ENCODE measurements around the gene SMG1. TPM values are rescaled to one million over a fixed set of nuclear protein-coding genes. Genes with fewer than 3 reads are reported as not detected.
A peak's percentile ranks its signal among the peaks of the same experiment; 100 is the strongest.

SMG1 gene
- total and polyA plus RNA-seq, 10 of the 15 experiments (the other 5 are each of a cell fraction or from before 2014, with no cell fraction given) = 3.9 to 66.7 (median 37.0) TPM

DNA sequence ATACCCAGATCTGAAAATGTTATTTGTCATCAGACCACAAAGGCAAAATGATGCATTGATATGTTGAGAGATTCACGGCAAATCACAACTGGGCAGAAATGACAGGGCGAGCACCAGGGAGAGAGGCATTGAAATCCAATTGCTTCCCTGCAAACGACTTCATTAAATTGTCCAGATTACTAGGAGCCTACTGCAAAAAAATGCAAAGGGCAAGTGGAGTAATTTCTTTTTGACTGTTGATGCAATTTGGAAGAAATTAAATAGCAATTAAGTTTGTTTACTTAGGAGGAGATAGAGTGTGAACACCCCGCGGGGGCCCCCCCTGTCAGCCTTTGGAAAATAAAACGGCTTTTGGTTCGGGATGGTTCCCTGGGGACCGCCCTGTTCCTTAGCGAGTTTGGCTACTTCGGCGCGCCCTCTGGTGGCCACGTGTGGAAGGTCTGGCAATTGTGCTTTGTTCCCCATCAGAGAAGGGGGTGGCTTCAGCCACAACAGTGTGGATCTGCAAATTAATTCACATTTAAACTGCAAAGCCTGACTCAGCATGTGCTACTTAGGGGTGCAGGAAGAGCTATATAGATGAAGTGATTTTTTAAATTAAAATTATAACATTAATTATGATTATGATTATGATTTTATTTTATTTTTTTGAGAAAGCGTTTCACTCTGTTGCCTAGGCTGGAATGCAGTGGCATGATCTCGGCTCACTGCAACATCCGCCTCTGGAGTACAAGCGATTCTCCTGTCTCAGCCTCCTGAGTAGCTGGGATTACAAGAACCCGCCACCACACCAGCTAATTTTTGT lies 43.0 kb upstream of the SMG1 start (continued):
- TF ChIP-seq, protein P1, sequence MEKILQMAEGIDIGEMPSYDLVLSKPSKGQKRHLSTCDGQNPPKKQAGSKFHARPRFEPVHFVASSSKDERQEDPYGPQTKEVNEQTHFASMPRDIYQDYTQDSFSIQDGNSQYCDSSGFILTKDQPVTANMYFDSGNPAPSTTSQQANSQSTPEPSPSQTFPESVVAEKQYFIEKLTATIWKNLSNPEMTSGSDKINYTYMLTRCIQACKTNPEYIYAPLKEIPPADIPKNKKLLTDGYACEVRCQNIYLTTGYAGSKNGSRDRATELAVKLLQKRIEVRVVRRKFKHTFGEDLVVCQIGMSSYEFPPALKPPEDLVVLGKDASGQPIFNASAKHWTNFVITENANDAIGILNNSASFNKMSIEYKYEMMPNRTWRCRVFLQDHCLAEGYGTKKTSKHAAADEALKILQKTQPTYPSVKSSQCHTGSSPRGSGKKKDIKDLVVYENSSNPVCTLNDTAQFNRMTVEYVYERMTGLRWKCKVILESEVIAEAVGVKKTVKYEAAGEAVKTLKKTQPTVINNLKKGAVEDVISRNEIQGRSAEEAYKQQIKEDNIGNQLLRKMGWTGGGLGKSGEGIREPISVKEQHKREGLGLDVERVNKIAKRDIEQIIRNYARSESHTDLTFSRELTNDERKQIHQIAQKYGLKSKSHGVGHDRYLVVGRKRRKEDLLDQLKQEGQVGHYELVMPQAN (conservative IDR thresholded peaks at IDR 0.05) = no peak
- TF ChIP-seq, protein P2, sequence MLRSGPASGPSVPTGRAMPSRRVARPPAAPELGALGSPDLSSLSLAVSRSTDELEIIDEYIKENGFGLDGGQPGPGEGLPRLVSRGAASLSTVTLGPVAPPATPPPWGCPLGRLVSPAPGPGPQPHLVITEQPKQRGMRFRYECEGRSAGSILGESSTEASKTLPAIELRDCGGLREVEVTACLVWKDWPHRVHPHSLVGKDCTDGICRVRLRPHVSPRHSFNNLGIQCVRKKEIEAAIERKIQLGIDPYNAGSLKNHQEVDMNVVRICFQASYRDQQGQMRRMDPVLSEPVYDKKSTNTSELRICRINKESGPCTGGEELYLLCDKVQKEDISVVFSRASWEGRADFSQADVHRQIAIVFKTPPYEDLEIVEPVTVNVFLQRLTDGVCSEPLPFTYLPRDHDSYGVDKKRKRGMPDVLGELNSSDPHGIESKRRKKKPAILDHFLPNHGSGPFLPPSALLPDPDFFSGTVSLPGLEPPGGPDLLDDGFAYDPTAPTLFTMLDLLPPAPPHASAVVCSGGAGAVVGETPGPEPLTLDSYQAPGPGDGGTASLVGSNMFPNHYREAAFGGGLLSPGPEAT (IDR thresholded peaks at IDR 0.05; ENCODE audit: low read depth) = 0 out of 2 replicates have a peak, but pooled peaks have one; percentile 20
- TF ChIP-seq EED (IDR thresholded peaks at IDR 0.05; ENCODE audit: low read depth) (0 out of 2 replicates have a peak, but pooled peaks have one; percentile 40), GATAD2B (conservative IDR thresholded peaks at IDR 0.05; ENCODE audit: low read depth) (0 out of 2 replicates have a peak, but pooled peaks have one; percentile 30)

DNA sequence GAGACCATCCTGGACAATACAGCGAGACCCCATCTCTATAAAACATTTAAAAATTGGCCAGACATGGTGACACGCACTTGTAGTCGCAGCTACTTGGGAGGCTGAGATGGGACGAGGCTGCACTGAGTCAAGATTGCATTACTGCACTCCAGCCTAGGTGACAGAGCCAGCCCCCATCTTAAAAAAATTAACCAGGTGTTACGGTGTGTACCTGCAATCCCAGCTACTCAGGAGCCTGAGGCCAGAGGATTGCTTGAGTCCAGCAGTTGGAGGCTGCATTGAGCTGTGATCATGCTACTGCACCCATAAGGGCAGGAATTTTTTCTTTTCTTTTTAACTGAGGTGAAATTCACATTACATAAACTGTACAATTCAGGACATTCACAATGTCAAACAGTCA lies 40.6 kb upstream of the SMG1 start:
- no peaks in the 10 kb centered on the region for H3K9me3 ChIP-seq (replicated peaks; ENCODE audit: control insufficient read depth, insufficient read depth, low read length)
- H3K9ac ChIP-seq (ENCODE audit: control insufficient read depth, insufficient read depth, low read length) = no peak overlapping the region
- ChIA-PET CTCF (interaction anchor here (1.2 to 3.4 kb wide), 6 partner anchors 8 to 165 kb away, joined by 3 to 15 read pairs (median 6); partner anchors contain the start of gene ARL6IP1), RAD21 (ENCODE audit: unreplicated experiment) (interaction anchor here (1.7 kb wide), 1 partner anchor 165 kb away, joined by 8 read pairs; the partner anchor contains the start of gene ARL6IP1), SMC1A (ENCODE audit: uncharacterized antibody, unreplicated experiment) (interaction anchor here (1.4 to 1.6 kb wide), 2 partner anchors 12 to 163 kb away, joined by 3 read pairs; no protein-coding TSS in a partner anchor), POLR2A (interaction anchor here (0.6 kb wide), 1 partner anchor 36 kb away, joined by 4 read pairs; no protein-coding TSS in a partner anchor)
- no peaks in the 10 kb centered on the region for H3K36me3 ChIP-seq (ENCODE audit: control insufficient read depth in 2 of 2, insufficient read depth in 2 of 2, low read length in 1 of 2)
- H3K4me1 ChIP-seq (ENCODE audit: control insufficient read depth, insufficient read depth, low read length) = no peaks in the 10 kb centered on the region
- H2AFZ ChIP-seq (ENCODE audit: control insufficient read depth, low read depth, low read length) = no peak overlapping the region
- intact Hi-C loops (cut with micrococcal nuclease; ENCODE audit: unreplicated experiment) (loop anchor here (5.0 kb wide), 1 partner anchor 69 kb away; no protein-coding TSS in a partner anchor), in situ Hi-C loops (cut with MboI) (loop anchor here (10.0 kb wide), 1 partner anchor 82 kb away; no protein-coding TSS in a partner anchor)
- H3K4me2 ChIP-seq (ENCODE audit: control insufficient read depth, insufficient read depth) = no peak overlapping the region
- no peak for ATAC-seq
- FAIRE-seq = no peak
- no peak for DNase-seq (ENCODE audit: low read depth, low spot score)
- H3K27ac ChIP-seq (ENCODE audit: control insufficient read depth, insufficient read depth) = no peak overlapping the region
- H4K20me1 ChIP-seq (ENCODE audit: control insufficient read depth, insufficient read depth) = no peaks in the 10 kb centered on the region
- 57% methylated on average over 5 of the region's 5 CpGs for WGBS (ENCODE audit: insufficient coverage, insufficient replicate concordance, low lambda C conversion rate, missing lambda C conversion rate)
- H3K79me2 ChIP-seq (ENCODE audit: control insufficient read depth, insufficient read depth, low read length) = no peaks in the 10 kb centered on the region
- no peak overlapping the region for H3K4me3 ChIP-seq
- H3K27me3 ChIP-seq (replicated peaks in 1 of 2; ENCODE audit: control insufficient read depth in 2 of 2, insufficient read depth in 2 of 2, low read length in 1 of 2) = no peaks in the 10 kb centered on the region
- no TSS peak for BruUV-seq (replicated peaks)
- TF ChIP-seq SMAD5 (IDR thresholded peaks at IDR 0.05; ENCODE audit: low read depth) = no peak
- TF ChIP-seq MYC (IDR thresholded peaks at IDR 0.05; ENCODE audit: insufficient read depth, insufficient read length, insufficient replicate concordance, low read length, severe bottlenecking) = no peak

All from GM12878 (cell line).